ENCODE data around the gene PRR22.

GRCh38 chr19:5782945-5783919 is 1.3 kb downstream of the PRR22 start:
- TF ChIP-seq CTCF (IDR thresholded peaks at IDR 0.05; ENCODE audit: poor library complexity, severe bottlenecking) (no peak), EP300 (conservative IDR thresholded peaks at IDR 0.05; ENCODE audit: poor library complexity, severe bottlenecking) (no peak), MXI1 (conservative IDR thresholded peaks at IDR 0.05; ENCODE audit: poor library complexity, severe bottlenecking) (no peak), POLR2AphosphoS5 (IDR thresholded peaks at IDR 0.05) (no peak)

Measured in neural cell (in vitro differentiated cells).